Upper lobe of right lung (tissue), 1 donor: ENCODE data around the gene TLR7. TPM values are rescaled to one million over a fixed set of nuclear protein-coding genes. Genes with fewer than 3 reads are reported as not detected.

Source experiments
- ATAC-seq: fragments of 200-7000 bp; cut with Tn5 transposase; one replicate; pipeline ENCODE4 v1.9.1; 2020; ENCODE audit warnings: mild to moderate bottlenecking, moderate library complexity
- DNase-seq: peaks from one replicate; pipeline ENCODE4 v3.0.0-alpha.2; 2020
- H3K27ac ChIP-seq: fragments of 200-600 bp; one replicate; pipeline ENCODE4 v1.8.0; 2022
- H3K27me3 ChIP-seq: fragments of 200-600 bp; one replicate; pipeline ENCODE4 v1.8.0; 2022; ENCODE audit warnings: mild to moderate bottlenecking
- H3K36me3 ChIP-seq: fragments of 200-600 bp; one replicate; pipeline ENCODE4 v1.8.0; 2022
- H3K4me1 ChIP-seq: fragments of 200-600 bp; one replicate; pipeline ENCODE4 v1.8.0; 2022
- H3K4me3 ChIP-seq: fragments of 200-600 bp; one replicate; pipeline ENCODE4 v1.8.0; 2022; ENCODE audit warnings: mild to moderate bottlenecking
- H3K9me3 ChIP-seq: fragments of 200-600 bp; one replicate; pipeline ENCODE4 v1.8.0; 2022
- CTCF ChIP-seq: fragments of 200-600 bp; IDR thresholded peaks from one replicate; pipeline ENCODE4 v1.8.0; 2022; ENCODE audit warnings: antibody characterized with exemption
- intact Hi-C: fragments of 100-400 bp; cut with DNase I; formaldehyde crosslinking; loops from one replicate; pipeline ENCODE4 v1.11.0; 2022
- total RNA-seq: library from RNA; stranded (reverse); fragmentation: NEBNext Ultra II Directional; extraction: Animal tissue kit (Norgen Biotek cat#: 25700); gene quantifications from one replicate; pipeline ENCODE4 v1.2.1, GENCODE V29; 2021
- donor health status: DM: no; HTN: yes; CAD: no; lungs with severe emphysema.

TLR7 gene
- total RNA-seq, 1 donor from 2014 or later = 3.1 TPM

- H3K4me1 ChIP-seq = no peaks in the 10 kb centered on the region
- H3K27ac ChIP-seq = no peak overlapping the region
- no peaks in the 10 kb centered on the region for H3K27me3 ChIP-seq
- no peaks in the 10 kb centered on the region for H3K9me3 ChIP-seq
- intact Hi-C loops = no loop called here
- H3K36me3 ChIP-seq = no peaks in the 10 kb centered on the region
- DNase-seq (no peak), ATAC-seq (no peak)
- no peak for TF ChIP-seq CTCF
- no peak overlapping the region for H3K4me3 ChIP-seq
Measured at GRCh38 chrX:12878536-12878935, 11.7 kb downstream of the TLR7 start.

DNA sequence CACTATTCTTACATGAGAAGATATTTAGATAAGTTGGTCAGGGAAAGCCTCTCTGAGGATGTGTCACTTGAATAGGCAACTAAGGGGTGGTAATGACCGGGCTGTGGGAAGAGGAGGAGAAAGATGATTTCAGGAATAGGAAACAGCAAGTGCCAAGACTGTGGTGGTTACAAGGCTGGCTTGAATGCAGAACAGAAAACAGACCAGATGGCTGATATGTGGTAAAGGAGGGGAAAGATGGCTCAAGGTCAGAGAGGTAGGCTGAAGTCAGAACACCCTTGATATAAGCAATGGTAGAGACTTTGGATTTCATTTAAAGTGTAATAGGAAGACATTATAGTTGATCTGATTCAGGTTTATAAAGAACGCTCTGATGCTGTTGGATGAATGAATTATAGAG is 15.0 kb downstream of the TLR7 start:
- H3K27me3 ChIP-seq = no peaks in the 10 kb centered on the region
- H3K36me3 ChIP-seq = no peaks in the 10 kb centered on the region
- intact Hi-C loops = no loop called here
- TF ChIP-seq CTCF = no peak
- H3K4me3 ChIP-seq = no peak overlapping the region
- H3K27ac ChIP-seq = no peak overlapping the region
- DNase-seq = no peak
- ATAC-seq = no peak
- H3K4me1 ChIP-seq = no peaks in the 10 kb centered on the region
- H3K9me3 ChIP-seq = no peaks in the 10 kb centered on the region

DNA sequence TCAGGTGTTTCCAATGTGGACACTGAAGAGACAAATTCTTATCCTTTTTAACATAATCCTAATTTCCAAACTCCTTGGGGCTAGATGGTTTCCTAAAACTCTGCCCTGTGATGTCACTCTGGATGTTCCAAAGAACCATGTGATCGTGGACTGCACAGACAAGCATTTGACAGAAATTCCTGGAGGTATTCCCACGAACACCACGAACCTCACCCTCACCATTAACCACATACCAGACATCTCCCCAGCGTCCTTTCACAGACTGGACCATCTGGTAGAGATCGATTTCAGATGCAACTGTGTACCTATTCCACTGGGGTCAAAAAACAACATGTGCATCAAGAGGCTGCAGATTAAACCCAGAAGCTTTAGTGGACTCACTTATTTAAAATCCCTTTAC is 18.6 kb downstream of the TLR7 start:
- intact Hi-C loops = no loop called here
- ATAC-seq (no peak), DNase-seq (no peak)
- Histone ChIP-seq H3K4me1 (no peaks in the 10 kb centered on the region), H3K9me3 (no peaks in the 10 kb centered on the region), H3K27ac (no peak overlapping the region), H3K4me3 (no peak overlapping the region), H3K27me3 (no peaks in the 10 kb centered on the region), H3K36me3 (no peaks in the 10 kb centered on the region)
- no peak for TF ChIP-seq CTCF

DNA sequence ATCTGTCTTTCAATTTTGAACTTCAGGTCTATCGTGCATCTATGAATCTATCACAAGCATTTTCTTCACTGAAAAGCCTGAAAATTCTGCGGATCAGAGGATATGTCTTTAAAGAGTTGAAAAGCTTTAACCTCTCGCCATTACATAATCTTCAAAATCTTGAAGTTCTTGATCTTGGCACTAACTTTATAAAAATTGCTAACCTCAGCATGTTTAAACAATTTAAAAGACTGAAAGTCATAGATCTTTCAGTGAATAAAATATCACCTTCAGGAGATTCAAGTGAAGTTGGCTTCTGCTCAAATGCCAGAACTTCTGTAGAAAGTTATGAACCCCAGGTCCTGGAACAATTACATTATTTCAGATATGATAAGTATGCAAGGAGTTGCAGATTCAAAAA is 19.7 kb downstream of the TLR7 start:
- H3K9me3 ChIP-seq = no peaks in the 10 kb centered on the region
- H3K4me1 ChIP-seq = no peaks in the 10 kb centered on the region
- no peaks in the 10 kb centered on the region for H3K36me3 ChIP-seq
- no peak overlapping the region for H3K27ac ChIP-seq
- TF ChIP-seq CTCF = no peak
- intact Hi-C loops = no loop called here
- DNase-seq = no peak
- no peak for ATAC-seq
- H3K27me3 ChIP-seq = no peaks in the 10 kb centered on the region
- no peak overlapping the region for H3K4me3 ChIP-seq

GRCh38 chrX:12887141-12887540 is 20.3 kb downstream of the TLR7 start:
- H3K27me3 ChIP-seq = no peaks in the 10 kb centered on the region
- H3K4me1 ChIP-seq = no peaks in the 10 kb centered on the region
- ATAC-seq (no peak), DNase-seq (no peak)
- intact Hi-C loops = no loop called here
- no peaks in the 10 kb centered on the region for H3K9me3 ChIP-seq
- TF ChIP-seq CTCF = no peak
- no peaks in the 10 kb centered on the region for H3K36me3 ChIP-seq
- no peak overlapping the region for H3K4me3 ChIP-seq
- no peak overlapping the region for H3K27ac ChIP-seq

GRCh38 chrX:12887767-12888166 is 20.9 kb downstream of the TLR7 start:
- no peak for ATAC-seq
- intact Hi-C loops = no loop called here

More at GRCh38 chrX:12887767-12888166, 20.9 kb downstream of the TLR7 start:
- TF ChIP-seq CTCF = no peak
- H3K4me3 ChIP-seq = no peak overlapping the region
- no peak for DNase-seq
- H3K4me1 ChIP-seq = no peaks in the 10 kb centered on the region
- no peaks in the 10 kb centered on the region for H3K27me3 ChIP-seq
- no peaks in the 10 kb centered on the region for H3K36me3 ChIP-seq
- H3K27ac ChIP-seq = no peak overlapping the region
- no peaks in the 10 kb centered on the region for H3K9me3 ChIP-seq
